Gastrocnemius medialis (tissue), 4 donors: ENCODE measurements around the gene LAMA4.

Experiments used
- CTCF ChIP-seq, 5 experiments: fragments of 450-650 bp in 3 of 5; fragments of 200-600 bp in 2 of 5; sonication (generic) in 2 of 5; IDR thresholded peaks in 4 of 5; conservative IDR thresholded peaks in 1 of 5; 1 replicate in 4 of 5; 2 replicates in 1 of 5; pipeline ENCODE4 v1.5.1; 2016 to 2019; ENCODE audit warnings: antibody characterized with exemption in 5 of 5, mild to moderate bottlenecking in 3 of 5, moderate library complexity in 3 of 5
- POLR2A ChIP-seq, 2 donors: fragments of 450-650 bp; IDR thresholded peaks; one replicate each; pipeline ENCODE4 v1.6.1; 2017; ENCODE audit warnings: antibody characterized with exemption in 2 of 2, mild to moderate bottlenecking in 2 of 2, moderate library complexity in 2 of 2

GRCh38 chr6:112176175-112176574 is 78.2 kb downstream of the LAMA4 start:
- TF ChIP-seq CTCF (IDR thresholded peaks at IDR 0.05 in 4 of 5, conservative IDR thresholded peaks at IDR 0.05 in 1 of 5) = no peak
- TF ChIP-seq POLR2A (IDR thresholded peaks at IDR 0.05) = no peak
